T-helper 1 cell treated with Interleukin-12 subunit alpha and Interleukin-12 subunit beta and Interleukin-4 antibody, amounts not matched to agents 30 μg/mL and 1 μg/mL, for 36 hours (primary cell): ENCODE measurements around the gene UBR4.

Experiments
- H3K27ac Mint-ChIP-seq: one replicate; pipeline ENCODE4 v1.8.0; 2021; ENCODE audit warnings: mild to moderate bottlenecking, mixed read lengths
- H3K27me3 Mint-ChIP-seq: one replicate; pipeline ENCODE4 v1.8.0; 2021; ENCODE audit warnings: low read depth, mixed read lengths
- H3K36me3 Mint-ChIP-seq: one replicate; pipeline ENCODE4 v1.8.0; 2021; ENCODE audit warnings: low read depth, mixed read lengths
- H3K4me1 Mint-ChIP-seq: one replicate; pipeline ENCODE4 v1.8.0; 2021; ENCODE audit warnings: low read depth, mixed read lengths
- H3K4me3 Mint-ChIP-seq: one replicate; pipeline ENCODE4 v1.8.0; 2021; ENCODE audit warnings: mild to moderate bottlenecking, moderate library complexity, mixed read lengths
- H3K9me3 Mint-ChIP-seq: one replicate; pipeline ENCODE4 v1.8.0; 2021; ENCODE audit warnings: mixed read lengths

UBR4 gene

DNA sequence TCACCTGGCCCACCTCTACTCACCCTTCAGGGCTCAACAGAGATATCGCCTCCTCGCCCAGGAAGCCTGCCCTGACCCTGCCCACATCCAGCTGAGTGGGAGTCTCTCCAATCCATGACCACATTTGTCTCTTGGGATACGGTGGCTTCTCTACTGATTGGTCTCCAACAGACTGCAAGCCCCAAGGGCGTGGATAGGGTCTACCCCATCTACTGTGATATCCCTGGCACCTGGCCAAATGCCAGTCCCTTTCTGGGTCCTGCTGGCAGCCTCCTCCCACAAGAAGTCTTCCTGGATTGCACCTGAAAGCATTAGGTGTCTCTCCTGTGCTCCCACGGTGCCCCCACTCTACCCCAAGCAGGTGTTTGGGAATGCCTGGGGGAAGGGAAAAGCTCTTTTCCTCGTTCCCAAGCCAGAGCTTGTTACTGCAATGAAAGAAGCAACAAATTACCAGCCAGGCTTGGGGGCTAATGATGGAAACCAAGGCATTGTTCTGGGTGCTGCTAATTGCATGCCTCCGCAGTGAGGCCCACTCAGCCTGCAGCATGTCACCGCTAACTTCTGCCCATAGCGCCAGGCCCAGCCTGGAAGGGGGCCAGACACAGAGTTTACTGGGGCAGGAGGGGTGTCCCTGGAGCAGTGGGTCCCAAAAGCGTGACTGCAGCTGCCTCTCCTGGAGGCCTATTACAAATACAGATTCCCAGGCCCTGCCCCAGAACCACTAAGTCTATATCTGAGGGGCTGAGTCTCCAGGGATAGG lies 162.9 kb downstream of the UBR4 start:
- H3K27ac Mint-ChIP-seq, result no peak overlapping the region
- peaks cover 17% of the 10 kb centered on the region for H3K27me3 Mint-ChIP-seq
- no peak overlapping the region for H3K4me3 Mint-ChIP-seq
- H3K4me1 Mint-ChIP-seq, result no peaks in the 10 kb centered on the region
- no peaks in the 10 kb centered on the region for H3K36me3 Mint-ChIP-seq
- no peaks in the 10 kb centered on the region for H3K9me3 Mint-ChIP-seq

DNA sequence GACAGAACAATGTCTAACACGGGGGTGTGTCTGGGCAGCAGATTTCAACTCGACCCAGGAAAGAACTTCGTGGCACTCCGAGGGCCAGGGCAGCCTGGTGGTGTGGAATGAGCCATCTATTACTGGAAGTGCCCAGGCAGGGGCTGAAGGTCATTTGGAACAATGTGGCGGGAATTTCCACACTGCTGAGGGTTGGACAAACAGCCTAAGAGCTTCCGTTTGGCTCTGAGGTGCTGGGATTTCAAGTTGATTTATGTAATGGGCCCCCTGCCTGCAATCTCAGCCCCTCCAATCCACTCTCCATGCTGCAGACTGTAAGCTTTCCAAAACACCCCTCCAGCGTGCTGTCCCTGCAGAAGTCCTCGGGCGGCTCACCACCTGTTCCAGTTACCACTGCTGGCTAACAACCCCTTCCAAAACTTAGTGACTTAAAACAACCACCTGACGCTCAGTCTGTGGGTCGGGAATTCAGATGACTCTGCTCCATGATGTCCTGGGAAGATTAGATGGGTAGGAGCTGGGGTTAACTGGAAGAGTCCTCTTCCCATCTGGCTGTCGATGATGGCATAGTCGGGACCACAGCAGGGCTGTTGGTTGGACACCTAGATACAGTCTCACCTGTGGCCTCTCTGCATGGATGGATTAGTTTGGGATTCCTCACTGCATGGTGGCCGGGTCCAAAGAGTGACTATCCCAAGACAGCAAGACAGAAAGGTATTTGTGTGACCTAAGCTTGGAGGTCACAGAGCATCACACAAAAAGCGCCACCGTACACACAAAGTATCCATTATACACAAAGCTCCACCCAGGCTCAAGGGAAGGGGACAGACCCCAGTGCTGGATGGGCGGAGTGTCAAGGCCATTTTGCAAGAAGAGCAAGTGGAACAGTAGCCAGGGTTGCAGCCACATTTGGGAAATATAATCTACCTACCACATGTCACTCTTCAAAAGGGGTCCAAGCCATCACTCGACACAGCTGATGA lies 163.9 kb downstream of the UBR4 start:
- Mint-ChIP-seq H3K9me3 (no peaks in the 10 kb centered on the region), H3K36me3 (no peaks in the 10 kb centered on the region), H3K4me1 (no peaks in the 10 kb centered on the region), H3K27me3 (peaks cover 21% of the 10 kb centered on the region), H3K4me3 (no peak overlapping the region), H3K27ac (no peak overlapping the region)

DNA sequence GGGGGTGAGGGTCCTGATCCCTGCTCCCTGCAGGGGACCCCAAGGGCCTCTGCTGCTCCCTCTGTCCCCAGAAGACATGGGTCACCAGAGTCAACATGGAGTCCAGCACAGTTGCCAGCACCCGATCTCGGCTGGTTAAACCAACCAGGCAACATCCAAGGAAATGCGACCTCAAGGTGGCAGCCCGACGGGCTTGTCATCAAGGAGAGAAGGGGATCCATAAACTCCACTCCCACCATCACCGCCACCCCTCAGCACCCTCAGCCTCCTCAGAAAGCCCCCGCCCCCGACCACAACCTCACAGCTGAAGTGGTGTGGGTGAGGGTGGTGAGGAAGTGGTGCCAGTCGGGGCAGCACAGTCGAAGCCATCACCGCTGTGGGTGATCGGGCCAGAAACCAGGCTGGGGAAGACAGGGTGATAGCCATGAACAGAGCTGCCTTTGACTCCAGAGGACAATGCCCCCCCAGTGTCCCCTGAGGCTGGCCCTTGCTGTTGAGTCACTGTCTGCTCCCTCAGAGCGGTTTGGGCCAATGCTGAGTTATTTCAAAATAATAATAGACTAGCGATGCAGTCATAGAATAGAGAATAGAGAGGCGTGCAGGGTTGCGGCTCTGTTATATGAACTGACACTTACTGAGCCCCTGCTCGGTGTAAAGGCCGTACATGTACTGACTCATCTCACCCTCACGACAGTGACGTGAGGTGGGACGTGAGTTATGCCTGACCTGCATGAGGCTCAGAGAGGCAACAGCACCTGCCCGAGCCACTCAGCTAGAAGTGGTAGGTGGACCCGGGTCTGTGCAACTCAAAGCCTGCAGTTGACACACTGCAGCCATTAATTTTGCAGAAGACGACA lies 164.9 kb downstream of the UBR4 start:
- H3K4me1 Mint-ChIP-seq, result no peaks in the 10 kb centered on the region
- H3K4me3 Mint-ChIP-seq, result no peak overlapping the region
- H3K9me3 Mint-ChIP-seq, result no peaks in the 10 kb centered on the region
- H3K36me3 Mint-ChIP-seq, result no peaks in the 10 kb centered on the region
- no peak overlapping the region for H3K27ac Mint-ChIP-seq
- H3K27me3 Mint-ChIP-seq, result peaks cover 24% of the 10 kb centered on the region

- Mint-ChIP-seq H3K27ac (no peak overlapping the region), H3K27me3 (peaks cover 31% of the 10 kb centered on the region), H3K4me3 (no peak overlapping the region), H3K9me3 (no peaks in the 10 kb centered on the region), H3K36me3 (no peaks in the 10 kb centered on the region), H3K4me1 (no peaks in the 10 kb centered on the region)
Measured at GRCh38 chr1:19044471-19044870, 165.6 kb downstream of the UBR4 start.

DNA sequence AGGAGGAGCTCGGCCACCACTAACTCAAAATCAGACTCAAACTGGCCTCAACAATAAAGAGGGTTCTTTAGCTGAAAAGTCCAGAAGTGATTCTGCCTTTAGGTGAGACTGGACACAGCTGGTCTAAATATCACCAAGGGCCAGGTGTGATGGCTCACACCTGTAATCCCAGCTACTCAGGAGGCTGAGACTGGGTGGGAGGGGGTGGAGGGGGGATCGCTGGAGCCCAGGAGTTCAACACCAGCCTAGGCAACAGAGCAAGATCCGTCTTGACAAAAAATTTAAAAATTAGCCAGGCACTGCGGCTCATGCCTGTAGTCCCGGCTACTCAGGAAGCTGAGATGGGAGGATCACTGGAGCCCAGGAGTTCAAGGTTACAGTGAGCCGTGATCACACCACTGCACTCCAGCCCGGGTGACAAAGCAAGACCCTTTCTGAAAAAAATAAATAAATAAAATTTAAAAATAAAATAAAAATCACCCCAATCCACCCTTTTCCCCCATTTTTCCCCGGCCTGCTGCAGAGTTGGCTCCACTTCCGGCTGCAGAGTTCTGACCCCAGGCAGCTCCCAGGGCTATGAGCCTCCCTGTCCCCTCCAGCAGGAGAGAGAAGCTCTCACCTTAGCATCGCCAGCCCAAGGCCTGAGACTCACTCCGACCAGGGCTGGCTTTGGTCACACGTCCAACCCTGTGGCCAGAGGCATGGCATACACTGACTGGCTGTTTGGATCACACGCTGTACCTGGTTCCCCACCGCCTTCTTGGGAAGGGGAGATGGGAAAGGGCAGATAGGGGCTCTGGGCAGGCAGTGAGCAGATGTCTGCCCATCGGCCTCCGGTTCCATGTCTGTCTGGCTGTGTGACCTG lies 166.3 kb downstream of the UBR4 start:
- Mint-ChIP-seq H3K27ac (no peak overlapping the region), H3K9me3 (no peaks in the 10 kb centered on the region), H3K4me3 (no peak overlapping the region), H3K27me3 (peaks cover 37% of the 10 kb centered on the region), H3K36me3 (no peaks in the 10 kb centered on the region), H3K4me1 (no peaks in the 10 kb centered on the region)

DNA sequence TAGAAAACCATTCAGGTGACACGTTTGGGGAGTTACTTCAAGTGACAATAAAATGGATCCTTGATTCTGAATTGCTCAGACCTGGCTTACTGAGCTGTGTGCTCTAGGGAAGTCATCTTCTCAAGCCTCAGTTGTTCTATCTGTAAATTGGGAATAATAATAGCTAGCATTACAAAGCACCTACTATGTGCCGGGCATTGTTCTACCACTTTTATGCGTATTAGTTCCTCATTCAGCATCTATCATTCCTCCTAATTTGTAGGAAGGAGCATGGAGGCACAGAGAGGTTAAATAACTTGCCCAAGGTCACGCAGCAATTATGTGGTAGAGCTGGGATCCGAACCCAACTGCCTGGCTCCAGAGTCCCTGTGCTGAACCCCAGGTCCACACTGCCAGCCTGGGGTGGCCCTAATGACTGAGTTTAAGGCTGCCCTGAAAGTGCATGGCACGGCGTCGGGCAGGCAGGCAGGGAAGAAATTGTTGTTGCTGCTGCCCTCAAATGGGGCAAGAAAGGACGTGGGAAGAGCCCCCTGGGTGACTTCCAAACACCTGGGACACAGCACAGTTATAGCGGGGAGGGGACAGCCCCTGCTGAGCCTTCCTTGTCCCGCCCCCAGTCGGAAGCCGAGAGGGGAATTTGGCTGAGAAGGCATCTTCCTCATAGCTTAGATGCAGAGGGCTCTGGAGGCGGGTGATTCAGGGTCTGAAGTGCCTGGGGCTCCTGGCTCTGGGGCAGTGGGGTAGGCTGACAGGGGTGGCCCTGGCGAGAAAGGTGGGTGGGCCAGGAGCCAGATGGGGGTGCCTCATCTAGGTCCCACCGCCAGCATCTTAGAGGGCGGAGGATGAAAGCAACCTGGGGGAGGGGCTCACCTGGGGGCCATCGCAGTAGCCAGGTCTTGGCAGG lies 167.1 kb downstream of the UBR4 start:
- no peak overlapping the region for H3K4me3 Mint-ChIP-seq
- no peak overlapping the region for H3K27ac Mint-ChIP-seq
- peaks cover 38% of the 10 kb centered on the region for H3K27me3 Mint-ChIP-seq
- H3K4me1 Mint-ChIP-seq, result no peaks in the 10 kb centered on the region
- H3K9me3 Mint-ChIP-seq, result no peaks in the 10 kb centered on the region
- no peaks in the 10 kb centered on the region for H3K36me3 Mint-ChIP-seq

GRCh38 chr1:19040010-19040680 lies 169.9 kb downstream of the UBR4 start:
- Mint-ChIP-seq H3K4me1 (no peaks in the 10 kb centered on the region), H3K4me3 (no peak overlapping the region), H3K9me3 (no peaks in the 10 kb centered on the region), H3K36me3 (no peaks in the 10 kb centered on the region), H3K27ac (no peak overlapping the region), H3K27me3 (peaks cover 46% of the 10 kb centered on the region)

DNA sequence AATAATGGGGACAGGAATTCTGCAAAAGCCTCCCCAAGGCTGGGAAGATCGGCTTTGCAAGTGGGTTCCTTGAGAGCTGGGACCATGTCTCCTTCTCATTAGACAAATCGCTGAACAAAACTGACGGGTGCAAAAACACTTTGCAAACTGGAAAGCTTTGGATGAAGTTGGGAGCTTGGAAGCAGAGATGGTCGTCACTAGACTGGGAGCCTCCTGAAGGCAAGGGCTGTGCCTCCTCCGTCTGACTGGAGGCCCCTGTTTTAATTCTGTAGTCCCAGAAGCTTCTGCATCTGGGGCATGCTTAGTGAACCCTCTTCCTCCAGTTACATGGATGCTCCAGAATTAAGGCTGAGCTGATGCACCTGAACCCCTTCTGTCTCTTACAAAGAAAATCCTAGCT lies 171.3 kb downstream of the UBR4 start:
- Mint-ChIP-seq H3K27ac (no peak overlapping the region), H3K4me1 (no peaks in the 10 kb centered on the region), H3K4me3 (no peak overlapping the region), H3K36me3 (no peaks in the 10 kb centered on the region), H3K9me3 (no peaks in the 10 kb centered on the region), H3K27me3 (peaks cover 46% of the 10 kb centered on the region)

DNA sequence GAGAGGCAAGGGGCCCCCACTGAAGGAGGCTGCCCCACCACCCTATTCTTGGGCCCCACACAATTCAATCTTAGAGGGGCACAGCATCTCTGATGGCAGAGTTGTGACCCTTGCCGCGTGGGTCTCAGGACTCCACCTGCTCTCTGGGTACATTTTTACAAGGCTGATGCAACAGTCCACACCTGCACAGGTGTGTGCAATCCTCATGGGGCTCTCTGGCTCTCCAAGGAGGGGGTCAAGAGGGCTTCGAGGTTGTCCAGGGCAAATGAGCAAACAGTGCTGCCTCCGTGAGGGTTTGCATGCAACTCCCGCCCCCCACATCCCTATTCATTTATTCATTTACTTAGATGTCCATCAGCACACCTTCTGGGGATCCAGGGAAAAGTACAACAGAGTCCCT lies 172.0 kb downstream of the UBR4 start:
- no peaks in the 10 kb centered on the region for H3K36me3 Mint-ChIP-seq
- H3K27ac Mint-ChIP-seq, result no peak overlapping the region
- no peaks in the 10 kb centered on the region for H3K9me3 Mint-ChIP-seq
- H3K4me1 Mint-ChIP-seq, result no peaks in the 10 kb centered on the region
- H3K27me3 Mint-ChIP-seq, result peaks cover 52% of the 10 kb centered on the region
- no peak overlapping the region for H3K4me3 Mint-ChIP-seq

GRCh38 chr1:19037659-19038058 lies 172.4 kb downstream of the UBR4 start:
- H3K27me3 Mint-ChIP-seq, result peaks cover 47% of the 10 kb centered on the region
- no peak overlapping the region for H3K27ac Mint-ChIP-seq
- H3K36me3 Mint-ChIP-seq, result no peaks in the 10 kb centered on the region
- no peaks in the 10 kb centered on the region for H3K9me3 Mint-ChIP-seq
- no peaks in the 10 kb centered on the region for H3K4me1 Mint-ChIP-seq
- H3K4me3 Mint-ChIP-seq, result no peak overlapping the region

DNA sequence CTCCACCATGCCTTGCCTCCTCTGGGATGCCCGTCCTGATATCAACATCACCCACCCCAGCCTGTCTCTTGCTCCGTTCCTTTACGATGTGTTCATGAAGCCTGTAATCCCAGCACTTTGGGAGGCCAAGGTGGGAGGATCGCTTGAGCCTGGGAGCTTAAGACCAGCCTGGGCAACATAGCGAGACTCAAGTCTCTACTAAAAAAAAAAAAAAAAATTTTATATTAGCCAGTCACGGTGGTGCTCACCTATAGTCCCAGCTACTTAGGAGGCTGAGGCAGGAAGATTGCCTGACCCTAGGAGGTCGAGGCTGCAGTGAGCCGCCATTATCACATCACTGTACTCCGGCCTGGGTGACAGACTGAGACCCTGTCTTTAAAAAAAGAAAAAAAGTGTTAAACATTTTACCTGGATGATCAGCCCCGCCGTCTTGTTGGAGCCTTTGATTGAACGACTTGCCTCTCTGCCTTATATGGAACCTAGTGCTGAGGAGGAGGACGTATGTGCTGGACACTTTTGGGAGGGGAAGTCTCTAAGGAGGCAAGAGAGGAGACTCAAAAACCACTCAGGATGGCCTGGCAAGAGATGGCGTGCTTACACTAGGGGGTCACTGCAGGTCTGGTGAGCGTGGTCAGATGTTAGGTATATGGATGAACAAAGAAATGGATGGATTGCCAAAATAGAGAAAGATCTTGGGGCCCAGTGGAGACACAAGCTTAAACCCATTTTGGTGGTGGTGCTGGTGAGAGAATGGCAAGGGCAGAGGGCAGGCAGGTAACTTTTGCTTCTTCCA lies 173.1 kb downstream of the UBR4 start:
- H3K36me3 Mint-ChIP-seq, result no peaks in the 10 kb centered on the region
- H3K9me3 Mint-ChIP-seq, result no peaks in the 10 kb centered on the region
- peaks cover 43% of the 10 kb centered on the region for H3K27me3 Mint-ChIP-seq
- H3K4me3 Mint-ChIP-seq, result no peak overlapping the region
- H3K4me1 Mint-ChIP-seq, result no peaks in the 10 kb centered on the region
- no peak overlapping the region for H3K27ac Mint-ChIP-seq
